ENCODE measurements around the gene PTPRN2.

The PTPRN2 gene

DNA sequence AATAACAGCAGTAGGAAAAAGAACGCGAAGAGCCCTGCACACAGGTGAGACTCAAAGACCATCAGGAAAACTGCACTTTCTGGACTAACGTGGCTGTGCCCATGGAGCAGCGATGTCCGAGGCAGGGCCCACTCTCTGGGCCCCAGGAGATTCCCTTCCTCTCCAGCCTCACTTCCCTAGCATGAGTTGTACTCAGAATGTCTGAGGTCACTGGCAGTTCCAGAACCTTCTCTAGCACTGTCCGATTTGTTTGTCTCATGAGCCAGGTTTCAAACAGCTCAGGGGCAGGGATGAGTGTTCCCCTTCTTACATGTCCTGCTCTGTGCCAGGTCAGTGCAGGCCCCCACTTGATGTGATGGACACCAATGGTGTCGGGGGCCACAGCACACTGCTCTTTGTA, 484.2 kb downstream of the PTPRN2 start:
- no peak for DNase-seq (ENCODE audit: low spot score)
- in situ Hi-C loops (cut with MboI; ENCODE audit: low pct_unique_long_range_greater_than_20kb, low sequenced_read_pairs, unreplicated experiment), result no loop called here
- TF ChIP-seq CTCF (IDR thresholded peaks at IDR 0.05; ENCODE audit: extremely low read depth, insufficient read depth, missing control alignments), result no peak

DNA sequence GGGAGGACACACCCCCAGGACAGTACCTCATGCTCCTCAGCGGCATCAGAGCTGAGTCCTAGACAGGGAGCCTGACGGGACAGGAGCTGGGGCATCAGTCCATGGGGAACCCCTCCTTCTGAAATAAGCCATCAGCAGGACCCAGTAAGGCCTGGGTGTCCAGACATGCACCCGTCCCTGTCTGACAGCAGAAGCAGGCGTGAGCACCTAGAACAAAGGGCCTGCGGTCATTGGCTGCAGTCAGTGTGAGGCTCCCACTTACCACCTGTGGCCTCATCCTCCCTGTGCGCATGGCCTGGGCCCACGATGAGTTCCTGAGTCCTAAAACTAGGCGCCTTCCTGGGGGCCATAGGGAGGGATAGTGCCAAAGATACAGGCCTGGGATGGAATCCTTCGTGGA, 484.7 kb downstream of the PTPRN2 start:
- in situ Hi-C loops (cut with MboI; ENCODE audit: low pct_unique_long_range_greater_than_20kb, low sequenced_read_pairs, unreplicated experiment), result no loop called here
- TF ChIP-seq CTCF (IDR thresholded peaks at IDR 0.05; ENCODE audit: extremely low read depth, insufficient read depth, missing control alignments), result no peak
- no peak for DNase-seq (ENCODE audit: low spot score)

- DNase-seq (ENCODE audit: low spot score), result no peak
- in situ Hi-C loops (cut with MboI; ENCODE audit: low pct_unique_long_range_greater_than_20kb, low sequenced_read_pairs, unreplicated experiment), result no loop called here
- no peak for TF ChIP-seq CTCF (IDR thresholded peaks at IDR 0.05; ENCODE audit: extremely low read depth, insufficient read depth, missing control alignments)
These were observed 485.7 kb downstream of the PTPRN2 start for GRCh38 chr7:158101821-158102450.

GRCh38 chr7:158098125-158099030, 489.2 kb downstream of the PTPRN2 start:
- no peak for DNase-seq (ENCODE audit: low spot score)
- in situ Hi-C loops (cut with MboI; ENCODE audit: low pct_unique_long_range_greater_than_20kb, low sequenced_read_pairs, unreplicated experiment), result no loop called here
- TF ChIP-seq CTCF (IDR thresholded peaks at IDR 0.05; ENCODE audit: extremely low read depth, insufficient read depth, missing control alignments), result no peak

GRCh38 chr7:158097453-158098124, 490.0 kb downstream of the PTPRN2 start:
- DNase-seq (ENCODE audit: low spot score), result no peak
- TF ChIP-seq CTCF (IDR thresholded peaks at IDR 0.05; ENCODE audit: extremely low read depth, insufficient read depth, missing control alignments), result no peak
- in situ Hi-C loops (cut with MboI; ENCODE audit: low pct_unique_long_range_greater_than_20kb, low sequenced_read_pairs, unreplicated experiment), result no loop called here

DNA sequence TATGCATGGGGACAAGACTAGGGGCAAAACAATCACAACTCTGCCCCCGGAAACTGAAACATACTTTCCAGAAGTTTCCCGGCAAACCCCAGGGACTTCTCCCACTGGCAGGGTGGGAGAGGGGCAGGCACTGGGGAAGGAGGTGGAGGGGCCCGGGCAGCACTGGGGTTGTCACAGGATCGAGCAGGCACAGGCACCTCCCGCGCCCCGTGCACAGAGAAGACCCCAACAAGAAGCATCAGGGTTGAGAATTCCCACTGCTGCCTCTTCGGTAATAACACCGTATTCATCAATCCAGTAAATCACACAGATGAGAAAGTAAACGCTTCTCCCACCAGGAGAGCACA, 490.5 kb downstream of the PTPRN2 start:
- DNase-seq (ENCODE audit: low spot score), result no peak
- TF ChIP-seq CTCF (IDR thresholded peaks at IDR 0.05; ENCODE audit: extremely low read depth, insufficient read depth, missing control alignments), result no peak
- in situ Hi-C loops (cut with MboI; ENCODE audit: low pct_unique_long_range_greater_than_20kb, low sequenced_read_pairs, unreplicated experiment), result no loop called here
